ENCODE results near the gene IGF2BP2. TPM values are rescaled to one million over a fixed set of nuclear protein-coding genes. Genes with fewer than 3 reads are reported as not detected.

The IGF2BP2 gene
- total and polyA plus RNA-seq, 2 of the 13 experiments (the other 11 are each of a cell fraction or from before 2014, with no cell fraction given): 6.5 to 46.0 TPM

DNA sequence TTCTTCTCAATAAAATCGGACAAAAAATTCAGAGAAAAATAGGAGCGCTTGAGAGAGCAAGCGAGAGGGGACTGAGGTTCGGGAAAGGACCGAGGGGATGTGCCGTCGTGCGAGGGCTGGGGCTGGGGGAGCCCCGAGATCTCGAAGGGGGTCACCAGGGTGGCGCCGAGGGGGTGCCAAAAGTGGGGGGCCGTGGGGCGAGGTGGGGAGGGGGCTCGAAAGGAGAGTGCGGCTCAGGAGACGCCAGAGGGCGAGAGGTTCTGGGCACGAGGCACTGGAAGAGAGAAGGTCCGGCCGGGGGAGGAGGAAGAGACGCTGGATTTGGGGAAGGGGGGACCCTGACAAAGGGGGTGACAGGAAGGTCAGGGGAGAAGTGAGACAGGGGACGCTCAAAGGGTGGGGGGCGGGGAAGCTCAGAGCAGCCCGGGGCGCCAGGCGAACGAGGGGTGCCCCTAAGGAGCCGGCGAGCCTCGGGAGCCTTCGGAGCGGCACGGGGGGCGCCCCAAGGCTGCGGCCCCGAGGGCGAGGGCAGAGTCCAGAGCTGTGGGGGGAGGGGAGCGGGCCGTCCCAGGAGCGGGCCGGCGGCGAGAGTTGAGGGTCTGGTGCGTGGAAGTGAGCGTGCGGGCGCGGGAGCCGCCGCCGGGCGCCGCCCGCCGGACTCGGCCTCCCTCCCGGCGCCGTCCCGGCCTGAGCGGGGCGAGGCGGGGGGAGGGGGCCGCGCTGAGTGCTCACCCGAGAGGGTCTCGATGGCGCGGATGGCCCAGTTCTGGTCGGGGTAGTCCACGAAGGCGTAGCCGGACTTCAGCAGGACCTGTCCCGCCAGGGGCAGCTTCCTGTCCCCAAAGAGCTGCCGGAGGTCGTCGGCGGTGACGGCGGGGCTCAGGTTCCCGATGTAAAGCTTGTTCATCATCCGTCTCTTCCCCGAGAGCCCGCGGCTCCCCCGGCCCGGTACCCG, 514 bp downstream of the IGF2BP2 start (continued):
- TF ChIP-seq UBTF (CRISPR knock-in tag; IDR thresholded peaks at IDR 0.05): peak; percentile 76
- TF ChIP-seq SAP130 (CRISPR knock-in tag; IDR thresholded peaks at IDR 0.05; ENCODE audit: low read depth): peak; percentile 28; the same call in 1 of the 2 replicates
- peak; percentile 2; the same call in 1 of the 2 replicates for TF ChIP-seq ZNF546 (CRISPR knock-in tag; conservative IDR thresholded peaks at IDR 0.05)
- TF ChIP-seq HOXA3 (CRISPR knock-in tag; IDR thresholded peaks at IDR 0.05): no peak
- 0 out of 2 replicates have a peak, but pooled peaks have one; percentile 56 for TF ChIP-seq MXD3 (CRISPR knock-in tag; IDR thresholded peaks at IDR 0.05)
- TF ChIP-seq MED1 (CRISPR knock-in tag; IDR thresholded peaks at IDR 0.05): peak; percentile 43; the same call in 1 of the 2 replicates
- TF ChIP-seq MEIS1 (CRISPR knock-in tag; IDR thresholded peaks at IDR 0.05; ENCODE audit: borderline replicate concordance): no peak
- 0 out of 2 replicates have a peak, but pooled peaks have one; percentile 39 for TF ChIP-seq MEIS2 (CRISPR knock-in tag; IDR thresholded peaks at IDR 0.05)
- TF ChIP-seq ZNF446 (CRISPR knock-in tag; IDR thresholded peaks at IDR 0.05): 0 out of 2 replicates have a peak, but pooled peaks have one; percentile 33
- TF ChIP-seq ZNF136 (CRISPR knock-in tag; IDR thresholded peaks at IDR 0.05; ENCODE audit: low read depth): no peak
- peak; percentile 81; the same call in 1 of the 2 replicates for TF ChIP-seq ZBTB7A (CRISPR knock-in tag; IDR thresholded peaks at IDR 0.05)
- TF ChIP-seq YEATS2 (CRISPR knock-in tag; IDR thresholded peaks at IDR 0.05; ENCODE audit: borderline replicate concordance): no peak
- no peak for TF ChIP-seq SOX13 (IDR thresholded peaks at IDR 0.05)
- TF ChIP-seq SOX13 (CRISPR knock-in tag; conservative IDR thresholded peaks at IDR 0.05 in 1 of 2, IDR thresholded peaks at IDR 0.05 in 1 of 2): no peak
- peak; percentile 30; the same call in 1 of the 2 replicates for TF ChIP-seq SIN3A (IDR thresholded peaks at IDR 0.05; ENCODE audit: borderline replicate concordance, low read depth, low read length)
- peak; percentile 9; the same call in 1 of the 2 replicates for TF ChIP-seq ZNF691 (CRISPR knock-in tag; IDR thresholded peaks at IDR 0.05; ENCODE audit: borderline replicate concordance, low read depth)
- TF ChIP-seq ZNF333 (CRISPR knock-in tag; IDR thresholded peaks at IDR 0.05; ENCODE audit: borderline replicate concordance): 0 out of 2 replicates have a peak, but pooled peaks have one; percentile 59
- peak; percentile 55 for TF ChIP-seq ERF (CRISPR knock-in tag; IDR thresholded peaks at IDR 0.05)
